GM19463 (cell line): ENCODE results near the gene FOSL1.
A peak's percentile ranks its signal among the peaks of the same experiment; 100 is the strongest.

Source experiments
- ATAC-seq: cut with Tn5 transposase; IDR thresholded peaks from one replicate; pipeline ENCODE4 v1.9.1; 2021; ENCODE audit warnings: mild to moderate bottlenecking, moderate library complexity; ENCODE audit not compliant: unreplicated experiment

Gene FOSL1

GRCh38 chr11:65920372-65920802 is 20.2 kb upstream of the FOSL1 start:
- ATAC-seq = no peak

GRCh38 chr11:65919573-65920371 is 19.6 kb upstream of the FOSL1 start:
- ATAC-seq = peak; percentile 31

GRCh38 chr11:65919141-65919572 is 19.0 kb upstream of the FOSL1 start, which contains the start of gene DRAP1:
DRAP1 (plus strand) TSS chr11:65919426; CDS start chr11:65919502, 76 bp downstream.
- ATAC-seq = peak; percentile 86

GRCh38 chr11:65918211-65919140 is 18.3 kb upstream of the FOSL1 start, which contains the start of gene C11orf68:
C11orf68 (minus strand) TSS chr11:65919062; CDS start chr11:65919031, 31 bp downstream.
- peak; percentile 45 for ATAC-seq

GRCh38 chr11:65917434-65918210 is 17.4 kb upstream of the FOSL1 start:
- ATAC-seq = no peak

- ATAC-seq = no peak
These were observed 16.9 kb upstream of the FOSL1 start for GRCh38 chr11:65917077-65917433.

- no peak for ATAC-seq
These were observed 16.2 kb upstream of the FOSL1 start for GRCh38 chr11:65916391-65916790.

- ATAC-seq = no peak
These were observed 15.6 kb upstream of the FOSL1 start for GRCh38 chr11:65915821-65916251.

- no peak for ATAC-seq
These were observed 15.1 kb upstream of the FOSL1 start for GRCh38 chr11:65915101-65915820.

GRCh38 chr11:65912845-65913244 is 12.7 kb upstream of the FOSL1 start:
- ATAC-seq = no peak

GRCh38 chr11:65911682-65912568 is 11.7 kb upstream of the FOSL1 start:
- ATAC-seq = no peak

GRCh38 chr11:65907878-65908277 is 7.7 kb upstream of the FOSL1 start:
- no peak for ATAC-seq

GRCh38 chr11:65906602-65907001 is 6.4 kb upstream of the FOSL1 start:
- no peak for ATAC-seq

- ATAC-seq = no peak
These were observed 3.5 kb upstream of the FOSL1 start for GRCh38 chr11:65903715-65904114.

- no peak for ATAC-seq
These were observed 2.9 kb upstream of the FOSL1 start for GRCh38 chr11:65903068-65903481.

GRCh38 chr11:65900899-65901180 is 652 bp upstream of the FOSL1 start:
- ATAC-seq = no peak

- no peak for ATAC-seq
These were observed 648 bp downstream of the FOSL1 start for GRCh38 chr11:65899356-65900124.

- ATAC-seq = no peak
These were observed 1.4 kb downstream of the FOSL1 start for GRCh38 chr11:65898656-65899355.
